ENCODE measurements around the gene RHD. TPM values are rescaled to one million over a fixed set of nuclear protein-coding genes. Genes with fewer than 3 reads are reported as not detected.
"Not testable (repeated sequence)": the region's sequence is repeated elsewhere in the genome, so short reads cannot be mapped to it uniquely, and the experiment has no call there.

RHD gene
- total RNA-seq, 2 donors from 2014 or later = 0.20 to 5.0 TPM

DNA sequence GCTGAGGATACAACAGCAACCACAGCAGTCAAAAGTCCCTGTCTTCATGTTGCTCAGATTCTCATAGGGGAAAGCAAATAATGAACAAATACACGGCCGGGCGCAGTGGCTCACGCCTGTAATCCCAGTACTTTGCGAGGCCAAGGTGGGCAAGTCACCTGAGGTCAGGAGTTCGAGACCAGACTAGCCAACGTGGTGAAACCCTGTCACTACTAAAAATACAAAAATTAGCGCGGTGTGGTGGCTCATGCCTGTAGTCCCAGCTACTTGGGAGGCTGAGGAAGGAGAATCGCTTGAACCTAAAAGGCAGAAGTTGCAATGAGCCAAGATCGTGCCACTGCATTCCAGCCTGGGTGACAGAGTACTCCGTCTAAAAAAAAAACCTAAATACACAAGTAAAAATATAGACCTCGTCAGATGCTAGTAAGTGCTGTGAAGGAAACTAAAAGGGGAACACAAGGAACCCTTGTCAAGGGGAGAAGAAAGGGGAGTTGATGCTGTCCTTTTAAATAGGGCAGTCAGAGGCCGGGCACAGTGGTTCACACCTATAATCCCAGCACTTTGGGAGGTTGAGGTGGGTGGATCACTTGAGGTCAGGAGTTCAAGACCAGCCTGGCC, 4.1 kb upstream of the RHD start:
- not testable (repeated sequence) for ATAC-seq; H3K36me3 Mint-ChIP-seq (ENCODE audit: low read depth); H3K9me3 ChIP-seq (ENCODE audit: control insufficient read depth, low read length, poor library complexity, severe bottlenecking); DNase-seq; H3K4me1 Mint-ChIP-seq; H3K27me3 Mint-ChIP-seq
- Mint-ChIP-seq H3K4me3 (peak overlapping the region; percentile 83), H3K27ac (peak overlapping the region; percentile 87)

DNA sequence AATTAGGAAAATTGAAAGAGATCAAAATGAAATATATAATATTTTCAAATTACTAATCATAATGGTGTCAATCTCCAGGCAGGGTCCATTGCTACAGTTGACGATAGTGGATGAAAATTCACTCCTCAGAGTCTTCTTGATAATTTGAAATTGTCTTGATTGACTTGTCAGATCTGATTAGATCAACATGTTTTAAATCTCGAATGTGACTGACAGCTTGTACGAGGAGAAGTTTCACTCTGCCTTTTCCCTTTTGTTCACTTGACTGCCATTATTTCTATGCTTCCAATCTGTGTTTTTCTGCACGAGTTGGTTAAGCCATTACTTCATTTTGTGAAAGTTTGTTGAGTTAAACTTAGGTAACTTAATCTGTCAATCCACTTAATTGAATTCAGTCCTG, 3.3 kb downstream of the RHD start:
- H3K4me3 Mint-ChIP-seq; H3K27me3 Mint-ChIP-seq; H3K36me3 Mint-ChIP-seq (ENCODE audit: low read depth); H3K9me3 ChIP-seq (ENCODE audit: control insufficient read depth, low read length, poor library complexity, severe bottlenecking); DNase-seq; H3K27ac Mint-ChIP-seq; ATAC-seq; H3K4me1 Mint-ChIP-seq: not testable (repeated sequence)

DNA sequence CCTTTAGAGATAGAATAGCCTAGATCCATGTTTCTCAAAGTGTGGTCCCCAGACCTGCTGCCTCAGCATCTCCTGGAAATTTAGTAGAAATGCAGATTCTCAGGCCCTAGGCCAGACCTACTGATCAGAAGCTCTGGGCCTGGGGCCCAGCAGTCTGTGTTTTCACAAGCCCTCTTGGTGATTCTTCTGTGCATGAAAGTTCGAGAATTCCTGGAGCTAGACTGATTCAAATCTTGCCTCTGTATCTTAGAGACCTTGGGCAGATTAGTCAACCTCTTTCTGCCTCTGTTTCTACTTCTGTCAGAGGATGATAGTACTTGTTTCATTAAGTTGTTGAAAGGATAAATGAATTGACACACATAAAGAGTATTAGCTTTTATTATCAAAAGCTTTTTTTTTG, 5.0 kb downstream of the RHD start:
- DNase-seq; H3K9me3 ChIP-seq (ENCODE audit: control insufficient read depth, low read length, poor library complexity, severe bottlenecking); H3K27me3 Mint-ChIP-seq; H3K36me3 Mint-ChIP-seq (ENCODE audit: low read depth); H3K27ac Mint-ChIP-seq; ATAC-seq; H3K4me1 Mint-ChIP-seq; H3K4me3 Mint-ChIP-seq: not testable (repeated sequence)

DNA sequence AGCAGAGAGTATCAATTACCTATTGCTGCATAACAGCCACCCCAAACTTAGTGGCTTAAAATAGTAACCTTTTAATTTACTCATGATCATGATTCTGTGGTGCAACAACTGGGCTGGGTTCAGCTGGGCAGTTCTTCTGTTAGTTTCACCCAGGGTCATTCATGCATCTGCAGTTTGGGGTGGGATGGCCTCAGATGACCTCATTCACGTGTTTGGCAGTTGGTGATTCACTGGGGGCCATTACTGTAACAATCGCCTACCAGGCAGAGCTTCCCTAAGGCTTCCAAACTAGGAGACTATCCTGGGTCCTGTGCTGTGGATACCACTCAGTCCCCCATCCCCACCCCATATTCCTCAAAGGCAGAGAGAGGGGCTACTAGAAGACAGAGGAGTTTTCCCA, 6.0 kb downstream of the RHD start:
- H3K27ac Mint-ChIP-seq; H3K4me3 Mint-ChIP-seq; DNase-seq; H3K4me1 Mint-ChIP-seq; H3K9me3 ChIP-seq (ENCODE audit: control insufficient read depth, low read length, poor library complexity, severe bottlenecking); H3K36me3 Mint-ChIP-seq (ENCODE audit: low read depth); ATAC-seq; H3K27me3 Mint-ChIP-seq: not testable (repeated sequence)

DNA sequence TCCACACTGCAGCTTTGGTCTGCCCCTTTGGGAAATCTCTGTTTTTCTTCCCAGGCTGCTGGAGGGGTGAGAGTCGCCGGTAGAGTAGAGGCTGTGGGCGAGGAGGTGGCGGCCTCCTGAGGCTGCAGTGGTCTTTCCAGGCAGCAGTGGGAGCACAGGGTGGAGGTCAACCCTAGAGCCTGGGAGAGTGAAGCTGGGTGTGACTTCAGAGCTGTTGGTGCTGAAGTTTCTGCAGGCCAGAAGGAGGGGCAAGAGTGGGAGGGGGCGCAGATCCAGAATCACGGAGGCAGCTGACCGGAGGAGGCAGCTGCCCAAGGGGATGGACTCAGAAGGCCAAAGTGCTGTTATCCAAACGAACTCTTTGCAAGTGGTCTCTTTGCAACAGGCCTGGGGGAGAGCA, 6.5 kb downstream of the RHD start:
- not testable (repeated sequence) for H3K27me3 Mint-ChIP-seq; ATAC-seq; H3K27ac Mint-ChIP-seq; H3K36me3 Mint-ChIP-seq (ENCODE audit: low read depth); H3K9me3 ChIP-seq (ENCODE audit: control insufficient read depth, low read length, poor library complexity, severe bottlenecking); H3K4me1 Mint-ChIP-seq; DNase-seq; H3K4me3 Mint-ChIP-seq

DNA sequence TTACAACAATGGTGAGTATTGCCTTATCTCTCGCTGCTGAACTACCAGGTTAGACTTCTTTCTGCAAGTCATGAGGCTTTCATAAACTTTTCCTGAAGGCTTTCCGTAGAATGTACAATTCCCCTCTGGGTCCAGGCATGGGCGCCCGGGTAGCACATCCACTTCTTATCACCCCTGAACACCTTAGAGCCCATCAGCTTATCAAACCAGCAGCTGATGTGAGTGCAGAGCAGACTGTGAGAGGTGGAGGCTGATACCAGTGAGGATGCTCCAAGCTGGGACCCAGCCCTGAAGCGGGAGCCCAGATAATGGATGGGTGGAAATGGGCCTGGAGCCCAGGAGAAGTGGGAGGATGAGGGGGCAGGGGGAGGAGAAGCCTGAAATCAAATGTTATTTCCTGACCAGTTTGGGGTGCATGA, 7.4 kb downstream of the RHD start:
- H3K27ac Mint-ChIP-seq; ATAC-seq; H3K4me1 Mint-ChIP-seq; DNase-seq; H3K9me3 ChIP-seq (ENCODE audit: control insufficient read depth, low read length, poor library complexity, severe bottlenecking); H3K4me3 Mint-ChIP-seq; H3K27me3 Mint-ChIP-seq; H3K36me3 Mint-ChIP-seq (ENCODE audit: low read depth): not testable (repeated sequence)

DNA sequence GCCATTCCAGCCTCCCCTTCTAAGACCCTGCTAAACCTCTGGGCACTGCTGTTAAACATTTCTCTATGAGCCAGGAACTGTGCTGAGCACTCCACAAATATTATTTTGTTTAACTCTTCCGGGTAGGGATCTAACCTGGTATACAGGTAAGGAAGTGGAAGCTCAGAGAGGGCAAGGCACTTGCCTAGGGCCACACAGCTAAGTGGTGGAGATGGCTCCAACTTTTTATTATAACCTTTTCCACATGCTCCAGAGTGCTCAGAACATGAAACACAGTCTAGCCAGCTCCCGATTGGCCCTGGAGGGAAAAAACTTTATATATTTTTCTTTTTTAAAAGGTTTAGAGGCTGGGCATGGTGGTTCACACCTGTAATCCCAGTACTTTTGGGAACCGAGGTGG, 13.6 kb downstream of the RHD start:
- not testable (repeated sequence) for H3K4me1 Mint-ChIP-seq; ATAC-seq; H3K27ac Mint-ChIP-seq; H3K36me3 Mint-ChIP-seq (ENCODE audit: low read depth); H3K27me3 Mint-ChIP-seq; H3K4me3 Mint-ChIP-seq; DNase-seq; H3K9me3 ChIP-seq (ENCODE audit: control insufficient read depth, low read length, poor library complexity, severe bottlenecking)

DNA sequence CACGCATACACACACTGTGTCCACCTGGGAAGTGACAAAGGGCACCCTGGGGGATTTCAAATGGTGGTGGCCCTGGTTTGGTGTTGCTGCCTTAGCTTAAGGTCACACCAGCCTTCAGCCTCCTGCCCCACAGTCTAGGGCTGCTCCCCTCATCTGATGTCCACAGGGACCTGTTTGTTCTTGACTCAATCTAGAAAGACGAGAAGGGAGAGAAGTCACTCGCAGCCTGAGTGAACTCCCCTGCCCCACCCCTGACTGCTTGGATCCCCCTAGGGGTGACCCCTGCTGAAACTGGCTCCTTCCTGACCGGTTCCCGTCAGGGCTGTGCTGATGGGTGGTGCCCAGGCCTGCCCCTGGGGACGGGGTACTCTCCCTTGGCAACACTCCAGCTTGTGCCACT, 14.9 kb downstream of the RHD start:
- not testable (repeated sequence) for ATAC-seq; H3K4me3 Mint-ChIP-seq; H3K9me3 ChIP-seq (ENCODE audit: control insufficient read depth, low read length, poor library complexity, severe bottlenecking); DNase-seq; H3K36me3 Mint-ChIP-seq (ENCODE audit: low read depth); H3K27me3 Mint-ChIP-seq; H3K27ac Mint-ChIP-seq; H3K4me1 Mint-ChIP-seq

DNA sequence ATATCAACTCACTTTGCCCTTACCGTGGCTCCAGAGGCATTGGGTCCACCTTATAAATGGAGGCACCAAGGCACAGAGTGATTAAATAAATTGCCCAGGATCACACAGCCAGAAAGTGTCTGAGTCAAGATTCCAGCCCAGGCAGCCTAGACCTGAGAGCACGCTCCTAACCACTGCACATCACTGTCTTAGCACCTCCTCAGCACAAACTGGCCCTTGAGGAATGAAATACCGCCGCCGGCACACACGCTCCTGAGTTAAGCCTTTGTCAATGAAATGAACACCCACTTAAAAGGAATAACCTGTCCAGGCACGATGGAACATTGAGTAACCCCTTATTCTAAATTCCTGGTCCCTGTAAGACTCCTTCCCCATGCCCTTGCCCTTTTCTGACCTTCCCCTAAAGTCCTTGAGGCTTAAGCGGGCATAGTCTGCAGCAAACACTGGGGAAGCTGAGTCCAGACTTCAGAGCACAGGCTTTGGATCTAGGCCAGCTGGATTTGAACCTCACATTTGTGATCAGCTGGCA, 16.3 kb downstream of the RHD start:
- not testable (repeated sequence) for H3K27ac Mint-ChIP-seq; H3K9me3 ChIP-seq (ENCODE audit: control insufficient read depth, low read length, poor library complexity, severe bottlenecking); H3K36me3 Mint-ChIP-seq (ENCODE audit: low read depth); H3K4me1 Mint-ChIP-seq; DNase-seq; ATAC-seq; H3K4me3 Mint-ChIP-seq; H3K27me3 Mint-ChIP-seq

DNA sequence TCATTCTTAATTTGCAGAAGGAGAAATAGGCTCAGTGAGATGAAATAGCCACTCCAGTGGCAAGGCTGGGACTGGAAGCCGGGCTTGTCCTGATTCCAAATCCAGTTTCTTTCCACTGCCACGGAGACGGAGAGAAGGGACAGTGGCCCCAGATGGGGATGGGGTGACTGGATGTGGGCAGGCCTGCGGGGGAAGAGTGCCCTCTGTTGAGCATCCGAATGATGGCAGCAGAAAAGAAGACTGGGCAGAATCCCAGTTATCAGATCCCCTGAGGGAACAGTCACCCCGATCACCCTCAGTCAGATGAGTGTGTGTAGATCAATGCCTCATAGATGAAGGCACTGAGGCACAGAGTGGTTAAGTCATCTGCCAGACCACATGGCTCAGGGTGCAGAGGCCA, 17.7 kb downstream of the RHD start:
- not testable (repeated sequence) for H3K4me3 Mint-ChIP-seq; H3K4me1 Mint-ChIP-seq; DNase-seq; H3K36me3 Mint-ChIP-seq (ENCODE audit: low read depth); H3K9me3 ChIP-seq (ENCODE audit: control insufficient read depth, low read length, poor library complexity, severe bottlenecking); H3K27me3 Mint-ChIP-seq
- peak; percentile 82 for ATAC-seq
- peak overlapping the region; percentile 51 for H3K27ac Mint-ChIP-seq

DNA sequence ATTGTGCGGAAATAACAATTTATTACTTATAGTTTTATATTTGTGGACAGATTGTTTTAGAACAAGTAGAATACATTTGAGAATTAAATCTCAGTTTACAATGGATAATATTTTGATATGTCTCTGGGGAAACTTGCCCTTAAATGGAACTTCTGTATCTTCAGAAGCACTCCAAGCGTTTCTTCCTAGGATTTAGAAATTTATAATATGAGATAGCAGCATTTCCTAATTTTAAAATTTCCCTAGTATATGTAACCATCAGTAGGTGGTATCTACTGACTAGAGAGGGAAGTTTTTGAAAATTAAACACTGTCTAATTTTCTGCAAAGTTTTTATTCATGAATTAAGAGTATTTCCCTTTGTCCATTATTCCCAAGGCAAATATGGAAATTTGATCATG, 21.1 kb downstream of the RHD start:
- H3K4me3 Mint-ChIP-seq; H3K27me3 Mint-ChIP-seq; H3K9me3 ChIP-seq (ENCODE audit: control insufficient read depth, low read length, poor library complexity, severe bottlenecking); ATAC-seq; H3K36me3 Mint-ChIP-seq (ENCODE audit: low read depth); H3K4me1 Mint-ChIP-seq; H3K27ac Mint-ChIP-seq; DNase-seq: not testable (repeated sequence)

DNA sequence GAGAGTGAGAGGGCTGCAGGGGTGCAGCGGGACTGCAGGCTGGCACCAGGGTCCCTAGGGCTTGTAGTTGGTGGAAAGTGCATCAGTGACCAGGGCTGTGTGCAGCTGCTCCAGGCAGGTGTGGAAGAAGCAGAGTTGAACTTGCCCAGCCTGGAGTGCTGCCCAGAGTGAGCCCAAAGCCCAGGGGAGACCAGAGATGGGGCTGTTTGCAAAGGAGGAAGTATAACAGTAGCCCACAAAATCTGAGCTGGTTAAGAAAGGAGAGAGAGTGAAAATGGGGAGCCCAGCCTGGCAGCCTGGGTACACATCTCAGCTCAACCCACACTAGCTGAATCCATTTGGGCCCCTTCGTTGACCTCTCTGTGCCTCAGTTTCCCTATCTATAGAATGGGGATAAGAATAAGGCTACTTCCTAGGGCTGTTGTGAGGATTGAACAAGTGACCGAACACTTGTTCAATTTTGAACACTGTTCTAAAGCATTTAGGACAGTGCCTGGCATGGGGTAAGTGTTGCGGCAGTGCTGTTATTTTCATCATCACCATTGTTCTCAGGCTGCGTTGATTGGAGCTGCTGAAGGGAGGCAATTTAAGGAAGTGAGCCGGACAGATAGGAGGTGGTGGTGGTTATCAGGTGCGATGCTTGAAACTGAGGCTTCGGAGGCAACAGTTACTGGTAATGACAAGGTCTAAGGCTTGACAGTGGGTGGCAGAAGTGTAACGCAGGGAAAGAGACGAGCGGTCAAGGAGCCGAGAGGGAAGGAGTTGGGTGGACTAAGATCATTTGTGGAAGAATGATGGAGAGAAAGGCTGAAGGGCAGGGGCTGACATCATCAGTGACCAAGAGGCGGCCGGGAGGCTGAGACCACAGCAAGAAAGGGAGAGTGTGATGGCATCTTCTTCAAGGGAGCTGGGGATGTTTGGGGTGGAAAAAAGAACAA, 22.8 kb downstream of the RHD start:
- not testable (repeated sequence) for ATAC-seq; H3K36me3 Mint-ChIP-seq (ENCODE audit: low read depth); H3K4me1 Mint-ChIP-seq; H3K27ac Mint-ChIP-seq; H3K27me3 Mint-ChIP-seq; H3K9me3 ChIP-seq (ENCODE audit: control insufficient read depth, low read length, poor library complexity, severe bottlenecking); DNase-seq; H3K4me3 Mint-ChIP-seq

DNA sequence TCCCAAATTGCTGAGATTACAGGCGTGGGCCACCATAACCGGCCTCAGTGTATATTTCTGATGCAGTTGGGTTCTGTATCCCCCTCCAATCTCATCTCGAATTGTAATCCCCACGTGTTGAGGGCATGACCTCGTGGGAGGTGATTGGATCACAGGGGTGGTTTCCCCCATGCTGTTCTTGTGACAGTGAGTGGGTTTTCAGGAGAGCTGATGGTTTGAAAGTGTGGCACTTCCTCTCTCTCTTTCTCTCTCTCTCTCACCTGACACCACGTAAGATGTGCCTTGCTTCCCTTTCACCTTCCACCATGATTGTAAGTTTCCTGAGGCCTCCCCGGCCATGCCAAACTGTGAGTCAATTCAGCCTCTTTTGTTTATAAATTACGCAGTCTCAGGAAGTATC, 24.2 kb downstream of the RHD start:
- ATAC-seq; H3K27me3 Mint-ChIP-seq; H3K4me3 Mint-ChIP-seq; H3K36me3 Mint-ChIP-seq (ENCODE audit: low read depth); H3K27ac Mint-ChIP-seq; H3K9me3 ChIP-seq (ENCODE audit: control insufficient read depth, low read length, poor library complexity, severe bottlenecking); H3K4me1 Mint-ChIP-seq; DNase-seq: not testable (repeated sequence)

DNA sequence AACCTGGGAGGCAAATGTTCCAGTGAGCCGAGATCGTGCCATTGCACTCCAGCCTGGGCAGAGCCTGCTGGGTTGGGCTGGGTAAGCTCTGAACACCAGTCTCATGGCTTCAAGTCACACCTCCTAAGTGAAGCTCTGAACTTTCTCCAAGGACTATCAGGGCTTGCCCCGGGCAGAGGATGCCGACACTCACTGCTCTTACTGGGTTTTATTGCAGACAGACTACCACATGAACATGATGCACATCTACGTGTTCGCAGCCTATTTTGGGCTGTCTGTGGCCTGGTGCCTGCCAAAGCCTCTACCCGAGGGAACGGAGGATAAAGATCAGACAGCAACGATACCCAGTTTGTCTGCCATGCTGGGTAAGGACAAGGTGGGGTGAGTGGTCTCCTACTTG, 28.4 kb downstream of the RHD start:
- H3K9me3 ChIP-seq (ENCODE audit: control insufficient read depth, low read length, poor library complexity, severe bottlenecking); DNase-seq; H3K36me3 Mint-ChIP-seq (ENCODE audit: low read depth); ATAC-seq; H3K4me1 Mint-ChIP-seq; H3K27ac Mint-ChIP-seq; H3K4me3 Mint-ChIP-seq; H3K27me3 Mint-ChIP-seq: not testable (repeated sequence)
